ENCODE data around the gene CCL17.
"Not testable (repeated sequence)": the region's sequence is repeated elsewhere in the genome, so short reads cannot be mapped to it uniquely, and the experiment has no call there.

The CCL17 gene

DNA sequence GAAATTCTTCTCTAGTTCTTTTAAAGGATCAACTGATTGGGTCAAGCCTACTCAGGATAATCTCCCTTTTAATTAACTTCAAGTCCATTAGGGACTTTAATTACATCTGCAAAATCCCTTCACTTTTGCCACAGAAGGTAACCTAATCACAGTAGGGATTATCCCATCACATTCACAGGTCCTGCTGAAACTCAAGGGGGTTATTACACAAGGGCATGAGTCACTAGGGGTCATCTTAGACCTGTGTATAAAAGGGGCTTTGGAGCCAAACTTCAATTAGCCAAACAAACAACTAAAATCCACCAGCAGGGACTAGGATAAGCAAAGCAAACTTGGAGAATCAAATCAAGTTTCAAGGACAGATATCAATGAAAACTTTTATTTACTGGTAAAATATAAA is 23.3 kb downstream of the CCL17 start:
- FAIRE-seq (no peak), DNase-seq (ENCODE audit: insufficient read length, low spot score) (no peak)

DNA sequence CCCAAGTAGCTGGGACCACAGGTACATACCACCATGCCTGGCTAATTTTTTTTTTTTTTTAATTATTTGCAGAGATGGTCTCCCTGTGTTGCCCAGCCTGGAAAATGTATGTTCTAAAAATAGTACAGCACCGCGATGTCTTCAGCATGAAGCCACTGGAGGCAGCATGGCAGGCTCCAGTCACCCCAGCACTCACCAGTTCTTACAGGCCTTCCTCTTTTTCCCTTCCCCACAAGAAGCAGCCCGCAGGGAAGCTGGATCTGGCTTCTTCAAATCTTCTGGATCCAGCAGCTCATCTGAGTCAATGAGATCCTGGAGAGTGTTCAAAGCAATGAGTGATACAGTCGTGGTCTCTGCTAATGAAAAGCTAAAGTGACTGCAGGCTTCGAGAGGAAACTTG is 26.4 kb downstream of the CCL17 start:
- DNase-seq (ENCODE audit: insufficient read length, low spot score) (no peak), FAIRE-seq (no peak)

DNA sequence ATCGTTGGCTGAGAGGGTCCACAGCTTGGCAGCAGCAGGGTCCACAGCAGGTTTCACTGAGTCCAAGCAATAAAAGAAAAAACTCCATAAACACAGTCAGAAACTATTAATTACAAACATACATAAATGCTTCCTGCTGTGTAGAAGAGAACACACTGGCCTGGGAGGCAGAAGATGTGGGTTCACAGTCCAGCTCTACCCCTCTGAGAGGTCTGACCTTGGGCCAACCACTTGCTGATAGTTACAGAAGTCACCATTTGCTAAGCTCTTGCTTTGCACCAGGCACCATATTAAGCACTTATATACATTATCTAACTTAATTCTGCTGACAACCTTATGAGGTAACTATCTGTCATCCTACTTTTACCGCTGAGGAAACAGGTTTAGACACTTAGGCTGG is 27.9 kb downstream of the CCL17 start:
- no peak for DNase-seq (ENCODE audit: insufficient read length, low spot score)
- no peak for FAIRE-seq

DNA sequence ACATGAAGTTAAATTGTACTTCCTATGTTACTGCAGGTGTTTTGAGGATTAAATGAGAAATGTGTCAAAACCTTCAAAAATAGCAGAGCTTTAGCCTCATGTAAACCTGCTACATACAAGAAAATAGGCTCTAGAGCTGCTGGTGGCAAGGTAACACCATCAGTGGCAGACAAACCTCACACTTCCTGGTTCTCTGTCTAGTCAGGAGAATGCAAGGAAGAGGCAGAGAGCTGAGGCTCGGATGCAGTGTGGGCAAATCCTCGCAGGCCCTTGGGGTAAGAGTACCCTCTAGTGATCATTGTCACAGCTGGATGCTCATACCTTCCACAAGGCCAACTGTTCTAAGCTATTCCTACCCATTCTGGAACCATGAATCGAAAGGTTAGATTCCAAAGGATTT is 28.4 kb downstream of the CCL17 start:
- no peak for DNase-seq (ENCODE audit: insufficient read length, low spot score)
- FAIRE-seq, result no peak

DNA sequence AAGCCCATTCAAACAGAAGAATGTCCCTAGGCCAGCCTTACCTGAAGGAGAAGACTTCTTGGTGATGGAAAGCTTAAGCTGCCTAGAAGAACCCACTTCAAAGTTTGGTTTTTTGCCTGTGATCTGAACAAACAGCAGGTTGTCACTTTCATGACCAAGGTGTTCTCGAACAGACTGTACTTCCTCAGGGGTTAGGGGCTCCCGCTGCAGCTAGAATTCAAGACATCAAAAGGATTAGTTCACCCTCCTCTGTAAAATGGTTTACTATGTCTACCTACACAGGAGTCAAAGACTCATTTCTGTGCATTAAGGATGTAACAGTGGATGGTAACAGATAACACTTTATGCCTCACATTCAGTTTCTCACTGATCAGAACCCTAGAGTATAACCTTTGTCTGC is 29.4 kb downstream of the CCL17 start:
- no peak for DNase-seq (ENCODE audit: insufficient read length, low spot score)
- FAIRE-seq, result no peak

DNA sequence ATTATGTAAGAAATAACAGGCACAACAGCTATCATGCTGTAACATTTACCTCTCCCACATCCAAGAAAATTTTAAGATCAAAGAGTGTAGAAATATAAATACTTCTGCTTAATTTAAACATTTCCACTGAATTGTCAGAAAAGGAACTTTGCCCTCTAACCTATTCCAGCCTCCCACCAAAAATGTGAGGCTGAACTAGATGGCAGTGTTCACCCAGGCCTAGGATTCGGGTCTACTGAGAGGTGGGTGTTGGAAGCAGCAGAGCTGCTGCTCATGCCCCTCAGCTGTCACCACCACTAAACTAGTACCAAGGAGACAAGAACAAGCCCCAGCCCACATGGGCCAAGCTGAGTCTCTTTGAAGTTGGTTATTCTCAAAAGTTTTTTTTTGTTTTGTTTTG is 31.3 kb downstream of the CCL17 start:
- FAIRE-seq (no peak), DNase-seq (ENCODE audit: insufficient read length, low spot score) (no peak)

DNA sequence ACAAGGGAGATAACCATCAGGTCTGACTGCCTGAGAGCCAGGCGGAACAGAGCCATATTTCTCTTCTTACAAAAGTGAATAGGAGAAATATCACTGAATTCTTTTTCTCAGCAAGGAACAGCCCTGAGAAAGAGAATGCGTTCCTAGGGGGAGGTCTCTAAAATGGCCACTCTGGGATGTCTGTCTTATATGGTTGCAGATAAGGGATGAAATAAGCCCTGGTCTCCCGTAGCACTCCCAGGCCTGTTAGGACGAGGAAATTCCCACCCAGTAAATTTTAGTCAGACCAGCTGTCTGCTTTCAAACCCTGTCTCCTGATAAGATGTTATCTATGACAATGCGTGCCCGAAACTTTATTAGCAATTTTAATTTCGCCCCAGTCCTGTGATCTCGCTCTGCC is 35.4 kb downstream of the CCL17 start:
- not testable (repeated sequence) for DNase-seq (ENCODE audit: insufficient read length, low spot score); FAIRE-seq

DNA sequence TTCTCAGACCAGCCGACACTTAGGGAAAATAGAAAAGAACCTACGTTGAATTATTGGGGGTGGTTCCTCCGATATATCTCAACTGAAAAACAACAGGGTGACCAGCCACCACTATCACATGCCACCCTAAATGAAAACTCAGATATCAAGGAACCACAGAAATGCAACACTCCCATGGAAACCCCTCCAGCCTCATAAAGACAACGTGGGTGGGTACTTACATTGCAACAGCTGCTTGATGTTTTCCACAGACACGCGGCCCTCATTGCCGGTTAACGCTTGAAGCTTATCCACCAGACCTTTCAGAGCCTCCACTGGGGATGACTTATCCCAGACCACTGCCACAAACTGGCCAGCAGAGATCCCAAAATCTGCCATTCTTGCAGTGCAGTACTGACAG is 36.0 kb downstream of the CCL17 start:
- FAIRE-seq; DNase-seq (ENCODE audit: insufficient read length, low spot score): not testable (repeated sequence)

DNA sequence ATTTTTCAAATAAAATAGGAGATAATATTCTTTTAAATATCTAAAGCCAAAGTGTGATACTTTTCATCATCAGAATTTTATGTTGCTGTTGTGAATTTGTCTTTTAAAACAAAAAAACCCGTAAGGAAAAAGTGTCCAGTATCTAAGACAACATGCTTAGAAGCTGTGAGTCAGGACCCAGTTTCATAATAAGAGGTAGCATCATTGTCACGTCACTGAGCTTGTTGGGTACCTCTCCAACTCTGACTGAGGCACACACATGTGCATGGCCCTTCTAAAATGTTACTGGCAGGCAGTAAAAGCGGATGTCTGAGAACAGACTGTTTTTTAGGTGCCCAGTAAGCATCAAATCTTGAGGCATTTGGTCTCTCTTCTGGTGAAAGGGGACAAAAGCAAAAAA is 40.1 kb downstream of the CCL17 start:
- DNase-seq (ENCODE audit: insufficient read length, low spot score), result no peak
- FAIRE-seq, result no peak

DNA sequence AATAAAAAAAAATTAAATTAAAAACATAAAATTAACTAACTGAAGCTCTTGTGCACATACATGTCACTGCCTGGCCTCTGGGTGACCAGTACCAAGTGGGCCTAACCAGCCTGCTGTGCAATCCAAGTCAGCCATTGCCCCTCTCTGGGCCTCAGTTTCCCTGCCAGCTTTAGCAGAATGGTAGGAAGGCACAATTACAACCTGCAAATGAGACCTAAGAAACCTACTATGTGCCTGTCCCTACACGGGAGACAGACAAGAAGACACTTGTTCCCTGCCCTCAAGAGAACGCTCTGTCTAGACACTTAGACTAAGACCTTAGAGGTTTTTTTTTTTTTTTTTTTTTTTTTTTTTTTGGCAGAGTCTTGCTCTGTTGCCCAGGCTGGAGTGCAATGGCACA is 40.9 kb downstream of the CCL17 start:
- DNase-seq (ENCODE audit: insufficient read length, low spot score), result no peak
- no peak for FAIRE-seq

DNA sequence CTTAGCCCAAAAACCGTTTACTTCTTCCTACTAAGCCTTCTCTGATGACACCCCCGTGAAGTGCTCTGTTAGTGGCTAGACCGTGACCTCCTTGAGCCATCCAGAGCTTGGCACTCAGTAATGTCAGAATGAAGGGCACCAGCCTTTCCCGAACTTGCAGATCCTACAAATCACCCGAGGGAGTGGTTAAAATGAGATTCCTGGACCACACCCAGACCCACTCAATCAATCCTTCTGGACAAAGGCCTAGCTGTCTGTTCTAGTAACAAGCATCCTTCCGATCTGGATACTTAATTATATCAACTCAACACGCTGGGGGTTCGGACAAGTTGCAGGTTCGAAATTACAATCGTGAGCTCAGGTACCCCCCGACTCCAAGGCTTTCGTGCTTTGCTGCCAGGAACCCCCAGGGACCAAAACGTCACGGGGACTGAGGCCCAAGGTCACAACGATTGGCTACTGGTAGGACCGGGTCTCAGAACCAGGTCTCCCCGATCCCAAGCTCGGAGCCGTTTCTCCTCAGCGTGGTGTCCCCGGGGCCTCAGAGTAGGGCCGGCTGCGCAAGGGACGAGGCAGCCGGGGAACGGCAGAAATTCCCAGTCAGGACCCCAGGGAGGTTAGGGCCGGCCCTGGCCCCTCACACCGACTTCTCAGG is 42.1 kb downstream of the CCL17 start:
- no peak for FAIRE-seq
- DNase-seq (ENCODE audit: insufficient read length, low spot score), result peak; percentile 21

DNA sequence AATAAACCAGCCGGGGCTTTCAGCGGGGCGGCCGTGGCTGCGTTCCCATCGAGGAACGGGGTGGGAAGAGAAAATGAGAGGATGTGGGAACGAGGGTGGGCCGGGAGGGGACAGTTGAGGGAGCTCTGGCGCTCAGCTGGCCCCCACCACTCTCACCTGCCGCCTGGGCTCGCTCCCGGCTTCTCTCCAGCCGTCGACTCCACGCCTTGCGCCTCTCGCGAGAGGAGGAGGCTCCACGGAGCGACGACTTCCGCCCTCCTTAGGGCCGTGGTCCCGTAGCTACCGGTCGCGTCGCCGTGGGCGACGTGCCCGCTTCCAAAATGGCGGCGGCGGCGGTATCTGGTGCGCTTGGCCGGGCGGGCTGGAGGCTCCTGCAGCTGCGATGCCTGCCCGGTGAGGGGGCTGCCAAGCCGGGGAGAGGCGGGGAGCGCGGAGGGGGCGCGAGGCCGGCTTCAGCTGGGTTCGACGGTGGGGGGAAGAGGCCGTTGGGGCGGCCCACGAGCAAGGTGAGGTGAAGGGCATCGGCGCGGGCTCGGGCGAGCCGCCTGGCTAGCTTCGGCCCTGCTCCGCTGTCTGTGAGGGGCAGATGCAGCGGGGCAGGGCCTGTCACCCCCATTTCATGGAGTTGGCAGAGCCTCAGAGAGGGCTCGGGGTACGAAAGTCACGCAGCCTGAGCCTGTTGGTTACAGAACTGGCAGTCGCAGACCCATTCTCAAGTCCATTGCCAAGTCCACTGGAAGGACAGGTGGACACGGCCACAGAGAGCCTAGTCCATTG is 42.8 kb downstream of the CCL17 start, which contains the start of the genes CIAPIN1 and COQ9:
TSS of gene CIAPIN1 (minus strand) at position 200 of the 777 bp plus-strand sequence. CDS start 6,457 bp downstream, outside the sequence.
TSS of gene COQ9 (plus strand) at position 294 of the 777 bp plus-strand sequence. CDS start at position 321, 27 bp downstream.
- peak; percentile 97 for FAIRE-seq
- DNase-seq (ENCODE audit: insufficient read length, low spot score), result peak; percentile 94

DNA sequence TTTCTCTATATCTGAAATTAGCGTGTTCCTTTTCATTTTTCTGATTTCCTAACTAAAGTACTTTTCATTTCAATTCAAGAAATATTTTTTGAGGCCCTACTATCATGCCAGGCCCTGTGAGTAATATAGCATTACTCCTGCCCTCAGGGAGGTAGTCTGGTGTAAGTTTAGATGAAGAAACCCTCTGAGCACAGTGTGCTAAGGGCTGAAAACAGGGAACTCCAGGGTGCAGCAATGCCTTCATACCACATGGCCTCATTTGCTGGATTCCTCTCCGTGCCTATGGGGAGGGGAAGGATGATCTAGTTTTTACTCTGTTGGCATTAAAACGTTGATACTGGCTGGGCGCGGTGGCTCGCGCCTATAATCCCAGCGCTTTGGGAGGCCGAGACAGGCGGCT is 47.5 kb downstream of the CCL17 start:
- FAIRE-seq (no peak), DNase-seq (ENCODE audit: insufficient read length, low spot score) (no peak)

DNA sequence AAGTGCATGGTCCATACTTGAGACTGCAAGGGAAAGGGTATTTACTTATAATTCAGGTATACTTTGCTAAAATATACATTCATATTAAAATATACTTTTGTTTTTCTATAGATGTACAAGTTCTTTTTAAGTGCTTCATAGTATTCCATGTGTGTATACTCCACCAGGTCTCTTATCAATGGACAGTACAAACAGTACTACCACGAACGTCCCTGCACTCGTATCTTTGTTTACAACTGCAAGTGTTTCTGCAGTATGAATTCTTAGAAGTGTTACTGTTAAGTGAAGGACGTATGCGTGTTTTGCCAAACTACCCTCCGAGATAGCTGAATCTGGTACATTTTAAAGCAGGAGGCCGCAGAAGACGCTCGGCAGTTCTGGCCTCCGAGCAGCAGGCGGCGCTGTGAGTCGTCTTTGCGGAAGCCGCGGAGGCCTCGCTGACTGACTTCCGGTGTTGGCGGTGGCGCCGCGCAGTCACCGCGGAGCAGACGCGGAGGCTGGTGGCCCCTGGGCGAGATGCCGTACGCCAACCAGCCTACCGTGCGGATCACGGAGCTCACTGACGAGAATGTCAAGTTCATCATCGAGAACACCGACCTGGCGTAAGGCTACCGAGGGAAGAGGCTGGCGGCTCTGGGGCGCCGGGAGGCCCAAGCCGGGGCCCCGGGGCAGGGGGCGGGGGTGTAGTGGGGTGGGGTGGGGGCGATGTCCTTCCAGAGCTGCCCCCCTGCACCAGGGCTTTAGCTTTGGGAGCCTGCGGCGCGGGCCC is 57.8 kb downstream of the CCL17 start, which contains the start of gene POLR2C:
TSS of gene POLR2C (plus strand) at position 471 of the 769 bp plus-strand sequence. CDS start at position 517, 46 bp downstream.
- peak; percentile 96 for FAIRE-seq
- DNase-seq (ENCODE audit: insufficient read length, low spot score), result peak; percentile 82

DNA sequence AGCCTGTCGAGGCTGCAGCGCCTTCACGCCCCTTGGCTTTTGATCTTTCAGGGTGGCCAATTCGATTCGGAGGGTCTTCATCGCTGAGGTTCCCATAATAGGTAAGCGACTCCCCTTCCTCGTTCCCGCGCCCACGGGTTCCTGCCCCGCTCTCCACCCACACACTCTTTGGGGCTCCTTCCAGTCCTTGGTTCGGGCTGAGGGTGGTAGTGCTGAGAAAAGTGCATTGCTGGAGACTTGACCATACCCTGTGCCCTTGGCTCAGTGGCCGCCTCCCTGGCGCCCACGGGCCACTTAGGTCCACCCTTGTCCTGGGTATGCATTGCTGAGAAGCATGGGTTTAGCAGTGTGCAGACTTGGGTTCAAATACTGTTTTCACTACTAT is 58.4 kb downstream of the CCL17 start:
- no peak for FAIRE-seq
- DNase-seq (ENCODE audit: insufficient read length, low spot score), result no peak

DNA sequence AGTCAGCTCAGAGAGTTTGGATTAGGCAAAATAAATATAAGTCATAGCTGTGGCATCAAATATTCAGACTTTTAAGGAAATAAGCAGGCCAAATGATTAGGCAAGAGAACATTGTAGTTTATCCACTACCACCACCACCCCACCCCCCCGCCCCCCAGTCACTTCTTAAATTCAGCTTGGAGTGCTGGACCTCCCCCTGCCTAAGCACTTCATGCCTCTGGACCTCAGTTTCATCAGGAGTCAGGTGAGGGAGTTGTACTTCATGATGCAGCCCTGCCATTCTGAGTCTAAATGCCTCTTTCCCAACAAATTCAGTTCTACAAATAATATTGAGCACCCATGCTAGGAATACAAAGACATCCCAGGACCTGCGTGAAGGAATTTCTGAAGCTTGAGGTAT is 60.0 kb downstream of the CCL17 start:
- FAIRE-seq (peak; percentile 4), DNase-seq (ENCODE audit: insufficient read length, low spot score) (no peak)

Data from HTR-8/SVneo (cell line).